HG03439 (cell line): ENCODE measurements around the gene PPP1CC.
"Not testable (repeated sequence)": the region's sequence is repeated elsewhere in the genome, so short reads cannot be mapped to it uniquely, and the experiment has no call there.

Experiments used
- ATAC-seq: cut with Tn5 transposase; IDR thresholded peaks from one replicate; pipeline ENCODE4 v1.9.1; 2021; ENCODE audit warnings: mild to moderate bottlenecking, moderate library complexity; ENCODE audit not compliant: unreplicated experiment

PPP1CC gene

GRCh38 chr12:110756611-110757010, 13.9 kb upstream of the PPP1CC start:
- no peak for ATAC-seq

GRCh38 chr12:110754101-110754793, 11.6 kb upstream of the PPP1CC start:
- no peak for ATAC-seq

GRCh38 chr12:110750784-110751461, 8.2 kb upstream of the PPP1CC start:
- ATAC-seq = no peak

- no peak for ATAC-seq
These were observed 3.9 kb upstream of the PPP1CC start for GRCh38 chr12:110746550-110746949.

- no peak for ATAC-seq
These were observed 3.0 kb upstream of the PPP1CC start for GRCh38 chr12:110745542-110746284.

- ATAC-seq = no peak
These were observed 2.0 kb upstream of the PPP1CC start for GRCh38 chr12:110744601-110745264.

GRCh38 chr12:110744151-110744571, 1.5 kb upstream of the PPP1CC start:
- ATAC-seq = no peak

GRCh38 chr12:110743571-110744093, 941 bp upstream of the PPP1CC start:
- ATAC-seq = no peak

GRCh38 chr12:110742096-110742717, 484 bp downstream of the PPP1CC start:
- peak; percentile 5 for ATAC-seq

GRCh38 chr12:110741341-110742095, 1.2 kb downstream of the PPP1CC start:
- ATAC-seq = no peak

GRCh38 chr12:110739894-110740293, 2.8 kb downstream of the PPP1CC start:
- no peak for ATAC-seq

GRCh38 chr12:110739488-110739887, 3.2 kb downstream of the PPP1CC start:
- no peak for ATAC-seq

GRCh38 chr12:110737532-110737931, 5.2 kb downstream of the PPP1CC start:
- ATAC-seq = no peak

- ATAC-seq = not testable (repeated sequence)
These were observed 5.7 kb downstream of the PPP1CC start for GRCh38 chr12:110737016-110737415.

- no peak for ATAC-seq
These were observed 8.8 kb downstream of the PPP1CC start for GRCh38 chr12:110733900-110734299.

- no peak for ATAC-seq
These were observed 9.5 kb downstream of the PPP1CC start for GRCh38 chr12:110733089-110733715.

GRCh38 chr12:110732572-110732971, 10.1 kb downstream of the PPP1CC start:
- no peak for ATAC-seq

GRCh38 chr12:110731479-110731878, 11.2 kb downstream of the PPP1CC start:
- no peak for ATAC-seq

GRCh38 chr12:110728628-110729027, 14.1 kb downstream of the PPP1CC start:
- no peak for ATAC-seq
